HepG2 (cell line): Measurements from ENCODE around the gene MYO6. TPM values are rescaled to one million over a fixed set of nuclear protein-coding genes. Genes with fewer than 3 reads are reported as not detected.

Experiments used
- ATAC-seq: fragments of 200-7000 bp; cut with Tn5 transposase; 3 replicates; pipeline ENCODE4 v1.9.1; 2020; ENCODE audit warnings: mild to moderate bottlenecking, moderate library complexity
- BruUV-seq: library from RNA; stranded (reverse); fragments of 400-500 nt; replicated peaks from 2 replicates; lab custom pipeline; 2021; lab: Mats Ljungman, UMichigan
- CTCF ChIA-PET: fragments of 300-600 bp; formaldehyde crosslinking; extraction: SDS; loops from one replicate; lab custom pipeline; 2021; ENCODE audit warnings: low total read pairs, inconsistent platforms, low intra/inter-chr PET ratio; lab: Yijun Ruan, JAX
- POLR2A ChIA-PET: fragments of 350-600 bp; sonication (Branson Sonifier 250); formaldehyde crosslinking; loops from one replicate; lab custom pipeline; 2020; ENCODE audit warnings: antibody characterized with exemption, inconsistent platforms; lab: Yijun Ruan, JAX
- DNase-seq: peaks from one replicate; pipeline ENCODE4 v3.0.0-alpha.2; 2015; ENCODE audit warnings: low spot score
- FAIRE-seq: peaks from 3 replicates; lab custom pipeline; 2011; peaks lifted over from hg19 to GRCh38; lab: Jason Lieb, UNC
- H2AFZ ChIP-seq: one replicate; pipeline ENCODE4 v1.6.1; 2011; ENCODE audit warnings: low read length, inconsistent platforms
- H3K27ac ChIP-seq: fragments of 300-600 bp; 3 replicates; pipeline ENCODE4 v1.8.0; 2011; ENCODE audit warnings: mixed run types, mild to moderate bottlenecking, mixed read lengths, low read length, inconsistent platforms; ENCODE audit not compliant: insufficient read depth; ENCODE audit errors: extremely low read length
- H3K27me3 ChIP-seq, 2 experiments: fragments of 200-600 bp in 1 of 2; 2 replicates in 1 of 2; 3 replicates in 1 of 2; pipeline versions ENCODE4 v1.6.0 to v1.8.0; 2011; ENCODE audit warnings: low read length in 2 of 2, mild to moderate bottlenecking in 2 of 2, moderate library complexity in 2 of 2, inconsistent platforms in 1 of 2; ENCODE audit not compliant: insufficient read depth in 2 of 2, control insufficient read depth in 1 of 2
- H3K36me3 ChIP-seq, 2 experiments: fragments of 200-600 bp in 1 of 2; replicated peaks in 1 of 2; 2 replicates in 1 of 2; 3 replicates in 1 of 2; pipeline versions ENCODE4 v1.5.1 to v1.8.0; 2011; ENCODE audit warnings: low read length in 2 of 2, inconsistent platforms in 1 of 2; ENCODE audit not compliant: insufficient read depth in 2 of 2, control insufficient read depth in 1 of 2
- H3K4me1 ChIP-seq: 2 replicates; pipeline ENCODE4 v1.5.1; 2012; ENCODE audit warnings: low read length, inconsistent platforms; ENCODE audit not compliant: insufficient read depth
- H3K4me2 ChIP-seq: 2 replicates; pipeline ENCODE4 v1.6.0; 2011; ENCODE audit warnings: low read depth, low read length, inconsistent platforms
- H3K4me3 ChIP-seq, 3 experiments: fragments of 200-600 bp in 1 of 3; sonication (generic), shearing (Covaris generic) in 1 of 3; replicated peaks in 1 of 3; 2 replicates each; pipeline ENCODE4 v1.5.1; 2011 to 2016; ENCODE audit warnings: low read length in 3 of 3, inconsistent platforms in 2 of 3, low read depth in 2 of 3, mild to moderate bottlenecking in 2 of 3, control low read depth in 1 of 3, mixed read lengths in 1 of 3; ENCODE audit not compliant: insufficient read depth in 1 of 3
- H3K79me2 ChIP-seq: one replicate; pipeline ENCODE4 v1.6.1; 2011; ENCODE audit warnings: low read length, inconsistent platforms; ENCODE audit not compliant: insufficient read depth
- H3K9ac ChIP-seq: 2 replicates; pipeline ENCODE4 v1.6.0; 2011; ENCODE audit warnings: mild to moderate bottlenecking, low read depth, low read length, inconsistent platforms; ENCODE audit not compliant: insufficient read depth
- H3K9me3 ChIP-seq: 2 replicates; pipeline ENCODE4 v1.5.1; 2012; ENCODE audit warnings: mild to moderate bottlenecking, low read length
- H4K20me1 ChIP-seq: 2 replicates; pipeline ENCODE4 v1.6.0; 2011; ENCODE audit warnings: inconsistent platforms, mild to moderate bottlenecking, low read length, moderate library complexity; ENCODE audit not compliant: insufficient read depth
- HDAC2 ChIP-seq: sonication (generic); formaldehyde crosslinking; IDR thresholded peaks from 2 replicates; pipeline ENCODE4 v1.4.0; 2020; ENCODE audit warnings: missing genetic modification reagents
- KLF9 ChIP-seq: IDR thresholded peaks from 2 replicates; pipeline ENCODE4 v1.6.1; 2016; ENCODE audit warnings: low read depth
- LCORL ChIP-seq, 2 experiments: fragments of 450-650 bp in 1 of 2; sonication (generic) in 1 of 2; formaldehyde crosslinking in 1 of 2; IDR thresholded peaks; 2 replicates each; pipeline versions ENCODE4 v1.5.0 to v1.6.1; 2017 to 2020; ENCODE audit warnings: antibody characterized with exemption in 1 of 2, missing genetic modification reagents in 1 of 2
- MAFK ChIP-seq, 2 experiments: IDR thresholded peaks in 1 of 2; conservative IDR thresholded peaks in 1 of 2; 2 replicates each; pipeline ENCODE4 v1.6.1; 2011; ENCODE audit warnings: improper control_type of control experiment in 2 of 2, low read length in 2 of 2
- MEIS2 ChIP-seq: sonication (generic); formaldehyde crosslinking; IDR thresholded peaks from 2 replicates; pipeline ENCODE4 v1.9.0; 2021; ENCODE audit warnings: mild to moderate bottlenecking, missing genetic modification reagents
- MYNN ChIP-seq: sonication (generic); formaldehyde crosslinking; IDR thresholded peaks from 2 replicates; pipeline ENCODE4 v1.4.0; 2020; ENCODE audit warnings: mild to moderate bottlenecking, low read depth, missing genetic modification reagents
- NCOA2 ChIP-seq: sonication (generic); formaldehyde crosslinking; IDR thresholded peaks from 2 replicates; pipeline ENCODE4 v1.8.0; 2022; ENCODE audit warnings: inconsistent platforms
- RARA ChIP-seq: IDR thresholded peaks from 2 replicates; pipeline ENCODE4 v1.6.1; 2016; ENCODE audit warnings: missing genetic modification reagents, missing compliant biosample characterization
- SMAD3 ChIP-seq: sonication (generic); formaldehyde crosslinking; IDR thresholded peaks from 2 replicates; pipeline ENCODE4 v1.4.0; 2020; ENCODE audit warnings: missing genetic modification reagents
- SP5 ChIP-seq: IDR thresholded peaks from 2 replicates; pipeline ENCODE4 v1.6.1; 2016; ENCODE audit warnings: low read depth, borderline replicate concordance
- TMF1 ChIP-seq: sonication (generic); formaldehyde crosslinking; IDR thresholded peaks from 2 replicates; pipeline ENCODE4 v1.8.1; 2022; ENCODE audit warnings: low read depth, missing genetic modification reagents
- ZBTB42 ChIP-seq: sonication (generic); formaldehyde crosslinking; IDR thresholded peaks from 2 replicates; pipeline ENCODE4 v1.5.0; 2020; ENCODE audit warnings: mild to moderate bottlenecking, missing genetic modification reagents
- ZNF160 ChIP-seq: sonication (generic); formaldehyde crosslinking; IDR thresholded peaks from 2 replicates; pipeline ENCODE4 v1.8.0; 2022; ENCODE audit warnings: mild to moderate bottlenecking, inconsistent platforms, missing genetic modification reagents
- ZNF282 ChIP-seq: fragments of 450-650 bp; IDR thresholded peaks from 2 replicates; pipeline ENCODE4 v1.6.1; 2018; ENCODE audit not compliant: partially characterized antibody
- ZNF446 ChIP-seq: sonication (generic); formaldehyde crosslinking; IDR thresholded peaks from 2 replicates; pipeline ENCODE4 v1.5.0; 2020; ENCODE audit warnings: mild to moderate bottlenecking, missing genetic modification reagents
- ZNF496 ChIP-seq: sonication (generic); formaldehyde crosslinking; IDR thresholded peaks from 2 replicates; pipeline ENCODE4 v1.8.1; 2023; ENCODE audit warnings: mild to moderate bottlenecking, moderate library complexity, missing genetic modification reagents; ENCODE audit not compliant: insufficient replicate concordance
- WGBS: methylation state at CpG from one replicate; pipeline ENCODE4 v1.1.6; 2017; ENCODE audit warnings: low lambda C conversion rate; 5-methylcytosine and 5-hydroxymethylcytosine counted together
- in situ Hi-C: cut with HindIII; loops from 2 replicates; pipeline ENCODE4 v1.10.0; 2017; ENCODE audit warnings: low pct_unique_long_range_greater_than_20kb; ENCODE audit not compliant: extremely low pct_ligation_motif_present
- intact Hi-C: fragments of 100-400 bp; cut with micrococcal nuclease; formaldehyde crosslinking; loops from one replicate; pipeline ENCODE4 v1.10.0; 2022; ENCODE audit not compliant: unreplicated experiment
- polyA plus RNA-seq, 8 experiments: library from polyadenylated mRNA; depleted of rRNA in 3 of 8; stranded (reverse) in 7 of 8; unstranded in 1 of 8; fragments of >200 nt; fragmentation: Illumina TruSeq in 4 of 8; extraction: Trizol in 4 of 8; gene quantifications; 2 replicates each; pipeline versions ENCODE4 v1.2.1 to v1.2.3, GENCODE V29; 2011 to 2016; ENCODE audit warnings: low read depth in 4 of 8, missing spikeins in 1 of 8, mixed read lengths in 1 of 8; ENCODE audit not compliant: insufficient read depth in 1 of 8
- total RNA-seq, 5 experiments: library from RNA; depleted of rRNA; stranded (reverse); fragments of >200 nt; fragmentation: Illumina TruSeq; extraction: Trizol; gene quantifications; 2 replicates each; pipeline ENCODE4 v1.2.3, GENCODE V29; 2016; ENCODE audit warnings: low read depth in 1 of 5
- TF ChIP-seq, protein P1 (sequence below): sonication (generic); formaldehyde crosslinking; IDR thresholded peaks from 2 replicates; pipeline ENCODE4 v1.4.0; 2020; ENCODE audit warnings: missing genetic modification reagents
- TF ChIP-seq, protein P2 (sequence below): sonication (generic); formaldehyde crosslinking; IDR thresholded peaks from 2 replicates; pipeline ENCODE4 v1.8.0; 2022; ENCODE audit warnings: mild to moderate bottlenecking, missing genetic modification reagents, moderate library complexity

Gene MYO6
- total and polyA plus RNA-seq, 2 of the 13 experiments (the other 11 are each of a cell fraction or from before 2014, with no cell fraction given) = 5.4 to 7.5 TPM

DNA sequence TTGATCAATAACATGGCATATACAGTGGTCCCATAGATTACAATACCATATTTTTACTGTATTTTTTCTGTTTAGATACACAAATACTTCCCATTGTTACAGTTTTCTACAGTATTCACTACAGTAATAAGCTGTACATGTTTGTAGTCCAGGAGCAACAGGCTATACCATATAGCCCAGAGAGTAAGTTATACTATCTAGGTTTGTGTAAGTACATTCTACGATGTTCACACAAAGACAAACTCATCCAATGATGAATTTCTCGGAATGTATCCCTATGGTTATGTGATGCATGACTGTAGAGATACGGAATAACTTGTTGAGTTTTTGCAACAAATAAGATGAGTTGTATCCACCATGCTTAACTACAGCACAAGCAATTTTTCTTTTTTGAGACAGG is 3.6 kb upstream of the MYO6 start:
- Histone ChIP-seq H3K4me2 (no peak overlapping the region), H3K79me2 (no peaks in the 10 kb centered on the region), H3K27ac (no peak overlapping the region), H3K4me3 (no peak overlapping the region)
- in situ Hi-C loops = no loop called here
- DNase-seq = no peak
- POLR2A ChIA-PET = no interaction called here
- TF ChIP-seq HDAC2 (CRISPR knock-in tag) (no peak), TMF1 (CRISPR knock-in tag) (no peak), SP5 (no peak), ZBTB42 (CRISPR knock-in tag) (no peak), KLF9 (CRISPR knock-in tag) (no peak), ZNF282 (no peak), MAFK (conservative IDR thresholded peaks at IDR 0.05 in 1 of 2, IDR thresholded peaks at IDR 0.05 in 1 of 2; ENCODE audit: low read length in 2 of 2) (no peak), RARA (CRISPR knock-in tag) (no peak), SMAD3 (no peak), MEIS2 (CRISPR knock-in tag) (no peak), LCORL (IDR thresholded peaks at IDR 0.05) (no peak), LCORL (CRISPR knock-in tag; IDR thresholded peaks at IDR 0.05) (no peak), ZNF160 (no peak), ZNF496 (CRISPR knock-in tag) (no peak), MYNN (CRISPR knock-in tag) (no peak), NCOA2 (CRISPR knock-in tag) (no peak), ZNF446 (CRISPR knock-in tag) (no peak)
- TF ChIP-seq, protein P1, sequence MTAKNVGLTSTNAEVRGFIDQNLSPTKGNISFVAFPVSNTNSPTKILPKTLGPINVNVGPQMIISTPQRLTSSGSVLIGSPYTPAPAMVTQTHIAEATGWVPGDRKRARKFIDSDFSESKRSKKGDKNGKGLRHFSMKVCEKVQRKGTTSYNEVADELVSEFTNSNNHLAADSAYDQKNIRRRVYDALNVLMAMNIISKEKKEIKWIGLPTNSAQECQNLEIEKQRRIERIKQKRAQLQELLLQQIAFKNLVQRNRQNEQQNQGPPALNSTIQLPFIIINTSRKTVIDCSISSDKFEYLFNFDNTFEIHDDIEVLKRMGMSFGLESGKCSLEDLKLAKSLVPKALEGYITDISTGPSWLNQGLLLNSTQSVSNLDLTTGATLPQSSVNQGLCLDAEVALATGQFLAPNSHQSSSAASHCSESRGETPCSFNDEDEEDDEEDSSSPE (CRISPR knock-in tag) = no peak
- TF ChIP-seq, protein P2, sequence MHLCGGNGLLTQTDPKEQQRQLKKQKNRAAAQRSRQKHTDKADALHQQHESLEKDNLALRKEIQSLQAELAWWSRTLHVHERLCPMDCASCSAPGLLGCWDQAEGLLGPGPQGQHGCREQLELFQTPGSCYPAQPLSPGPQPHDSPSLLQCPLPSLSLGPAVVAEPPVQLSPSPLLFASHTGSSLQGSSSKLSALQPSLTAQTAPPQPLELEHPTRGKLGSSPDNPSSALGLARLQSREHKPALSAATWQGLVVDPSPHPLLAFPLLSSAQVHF (CRISPR knock-in tag) = no peak
- TF ChIP-seq, all 625 proteins: peak for 0
- CTCF ChIA-PET = no interaction called here
- Histone ChIP-seq H3K4me1 (peaks cover 18% of the 10 kb centered on the region; the same call in 1 of the 2 replicates), H3K9ac (no peak overlapping the region), H3K9me3 (no peaks in the 10 kb centered on the region), H3K36me3 (no peaks in the 10 kb centered on the region), H3K27me3 (peaks cover 0 to 8% of the 10 kb centered on the region in 2 experiments; a peak in 4 of 5 replicates), H4K20me1 (no peaks in the 10 kb centered on the region), H2AFZ (no peak overlapping the region)
- WGBS = 25% methylated on average over 3 of the region's 3 CpGs
- ATAC-seq = no peak
- no TSS peak for BruUV-seq
- intact Hi-C loops = loop anchor here (5.0 kb wide), 1 partner anchor 58 kb away; no protein-coding TSS in a partner anchor
- FAIRE-seq = no peak
